GM18907 (cell line): ENCODE measurements around the gene SLX9.

Source experiments
- ATAC-seq: cut with Tn5 transposase; IDR thresholded peaks from one replicate; pipeline ENCODE4 v1.9.1; 2021; ENCODE audit warnings: mild to moderate bottlenecking, moderate library complexity; ENCODE audit not compliant: unreplicated experiment

The SLX9 gene

GRCh38 chr21:44987886-44988606 lies 48.2 kb downstream of the SLX9 start:
- ATAC-seq, result no peak

- no peak for ATAC-seq
These were observed 49.0 kb downstream of the SLX9 start for GRCh38 chr21:44988607-44989536.

DNA sequence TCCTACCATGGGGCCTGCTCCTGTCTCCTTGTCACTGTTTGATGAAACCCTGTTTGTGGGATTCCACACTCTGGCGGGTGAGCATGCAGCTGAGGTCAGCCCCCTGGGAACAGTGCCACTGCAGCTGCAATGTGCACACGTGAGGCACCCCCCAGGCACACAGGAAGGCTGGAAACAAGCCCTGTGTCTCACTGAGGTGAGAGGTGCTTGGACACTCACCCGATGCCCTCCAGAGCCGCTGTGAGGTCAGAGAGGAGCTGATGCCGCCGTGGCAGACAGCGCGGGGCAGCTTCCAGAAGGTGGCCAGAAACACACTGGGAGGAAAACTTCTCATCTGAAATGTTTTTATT lies 49.7 kb downstream of the SLX9 start:
- ATAC-seq, result no peak

DNA sequence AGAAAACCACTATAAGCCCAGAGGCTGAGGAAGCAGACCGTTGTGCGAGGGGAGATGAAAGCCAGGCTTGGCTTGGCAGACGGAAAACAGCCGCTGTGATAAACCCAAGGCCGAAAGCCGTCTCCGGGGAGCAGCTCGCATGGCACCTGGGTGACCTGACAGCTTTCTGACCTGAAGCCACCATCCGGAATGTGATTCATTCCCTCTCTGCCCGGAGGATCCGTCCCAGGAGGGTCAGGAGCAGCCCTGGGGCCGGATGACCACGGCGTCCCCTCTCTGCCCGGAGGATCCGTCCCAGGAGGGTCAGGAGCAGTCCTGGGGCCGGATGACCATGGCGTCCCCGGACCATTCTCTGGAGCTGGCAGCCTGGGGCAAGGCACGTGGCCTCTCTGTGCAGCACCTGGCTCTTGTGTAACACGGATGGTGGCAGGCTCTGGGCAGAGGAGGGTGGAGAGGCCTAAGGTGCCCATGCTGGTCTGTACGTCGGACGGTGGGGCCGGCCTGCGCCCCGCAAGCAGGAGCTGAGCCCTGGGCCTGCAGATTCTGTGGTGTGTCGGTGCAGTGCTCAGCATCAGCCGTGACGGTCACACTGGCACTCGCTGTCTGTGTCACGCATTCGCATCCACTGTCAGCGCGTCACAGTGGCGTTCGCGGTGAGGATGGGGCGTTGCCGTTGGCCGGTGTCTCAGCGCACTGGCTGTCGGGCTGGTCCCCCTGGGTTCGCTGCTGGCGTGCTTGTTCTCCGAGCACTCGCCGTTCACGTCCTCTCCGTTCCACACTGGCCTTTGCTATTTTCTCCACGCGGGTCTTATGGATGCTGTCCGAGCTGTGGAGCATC lies 50.3 kb downstream of the SLX9 start:
- ATAC-seq, result no peak

DNA sequence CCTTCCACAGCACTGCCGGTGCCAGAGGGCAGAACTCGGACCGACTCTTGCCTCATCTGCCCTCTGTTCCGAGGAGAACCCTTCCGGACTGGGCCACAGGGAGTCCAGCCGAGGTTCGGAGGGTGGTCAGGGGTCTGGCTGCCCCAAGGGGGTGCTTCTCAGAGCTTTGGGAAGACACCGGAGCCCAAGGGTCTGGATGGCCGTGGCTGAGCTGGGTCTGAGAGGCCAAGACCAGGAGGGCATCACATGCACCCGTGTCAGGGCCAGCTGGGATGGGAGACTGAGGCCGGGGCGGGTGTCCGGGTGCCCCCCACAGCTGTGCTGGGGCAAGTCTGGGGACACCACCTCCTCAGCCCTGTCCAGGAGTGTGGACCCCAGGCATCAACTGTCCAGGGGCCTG lies 51.1 kb downstream of the SLX9 start:
- ATAC-seq, result no peak

DNA sequence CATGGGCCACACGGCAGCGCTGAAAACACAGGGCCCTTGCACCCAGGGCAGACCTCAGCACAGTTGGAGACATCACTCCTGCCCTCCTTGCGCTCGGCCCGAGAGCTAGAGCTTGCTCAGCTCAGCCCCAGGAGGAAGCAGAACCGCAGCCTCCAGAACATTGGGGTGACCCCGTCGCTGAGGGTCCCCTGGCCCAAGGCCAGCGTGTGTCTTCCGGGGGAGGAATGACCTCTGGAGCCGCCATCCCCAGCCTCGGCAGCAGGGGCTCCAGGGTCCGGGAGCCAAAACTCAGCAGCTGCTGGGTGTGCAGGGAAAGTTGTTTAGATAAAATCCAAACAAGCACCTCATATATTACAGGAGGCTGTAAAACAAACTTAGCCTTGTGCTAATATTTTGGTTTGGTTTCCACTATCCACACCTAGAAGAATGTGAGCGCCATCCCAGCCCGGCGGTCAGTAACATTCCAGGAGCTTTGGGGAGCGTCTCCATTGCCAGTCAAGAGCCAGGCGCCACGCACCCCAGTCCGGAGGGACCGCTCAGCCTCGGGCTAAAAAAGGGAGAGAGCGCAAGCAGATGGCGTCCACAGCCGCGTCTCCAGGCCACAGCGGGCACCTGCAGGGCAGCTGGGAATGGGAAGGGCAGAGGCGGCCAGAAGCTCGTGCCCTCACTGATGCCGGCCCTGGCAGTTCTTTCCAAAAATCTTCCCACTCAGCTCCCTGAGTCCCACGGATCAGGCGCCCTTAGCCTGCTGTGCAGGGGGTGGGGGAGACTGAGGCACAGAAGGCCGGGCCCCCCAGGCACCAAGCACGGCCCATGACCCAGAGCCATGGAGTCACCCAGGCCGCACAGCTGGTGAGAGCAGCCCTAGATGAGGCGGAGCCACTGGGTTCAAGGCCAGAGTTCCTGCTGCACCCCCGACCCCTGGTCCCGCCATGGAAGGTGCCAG lies 52.0 kb downstream of the SLX9 start:
- ATAC-seq, result no peak

DNA sequence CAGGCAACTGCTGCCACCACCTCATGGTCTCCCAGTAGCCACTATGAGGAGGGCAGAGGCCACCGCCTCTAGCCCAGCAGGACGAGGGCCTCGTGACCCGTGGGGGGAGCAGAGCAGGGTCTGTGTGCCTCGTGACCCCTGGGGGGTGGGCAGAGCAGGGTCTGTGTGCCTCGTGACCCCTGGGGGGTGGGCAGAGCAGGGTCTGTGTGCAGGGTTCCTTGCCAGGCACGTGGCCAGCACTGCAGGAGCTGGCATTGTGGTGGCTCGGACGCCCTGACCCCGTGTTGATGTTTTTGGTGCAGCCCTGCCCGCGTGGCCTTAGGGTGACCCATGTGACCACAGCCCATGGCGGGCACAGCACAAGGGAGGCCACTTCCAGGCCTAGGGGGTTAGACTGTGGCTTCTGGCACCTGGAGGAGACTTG lies 52.8 kb downstream of the SLX9 start:
- no peak for ATAC-seq

GRCh38 chr21:44993321-44994046 lies 53.7 kb downstream of the SLX9 start:
- ATAC-seq, result no peak

GRCh38 chr21:44994047-44994694 lies 54.3 kb downstream of the SLX9 start:
- no peak for ATAC-seq

DNA sequence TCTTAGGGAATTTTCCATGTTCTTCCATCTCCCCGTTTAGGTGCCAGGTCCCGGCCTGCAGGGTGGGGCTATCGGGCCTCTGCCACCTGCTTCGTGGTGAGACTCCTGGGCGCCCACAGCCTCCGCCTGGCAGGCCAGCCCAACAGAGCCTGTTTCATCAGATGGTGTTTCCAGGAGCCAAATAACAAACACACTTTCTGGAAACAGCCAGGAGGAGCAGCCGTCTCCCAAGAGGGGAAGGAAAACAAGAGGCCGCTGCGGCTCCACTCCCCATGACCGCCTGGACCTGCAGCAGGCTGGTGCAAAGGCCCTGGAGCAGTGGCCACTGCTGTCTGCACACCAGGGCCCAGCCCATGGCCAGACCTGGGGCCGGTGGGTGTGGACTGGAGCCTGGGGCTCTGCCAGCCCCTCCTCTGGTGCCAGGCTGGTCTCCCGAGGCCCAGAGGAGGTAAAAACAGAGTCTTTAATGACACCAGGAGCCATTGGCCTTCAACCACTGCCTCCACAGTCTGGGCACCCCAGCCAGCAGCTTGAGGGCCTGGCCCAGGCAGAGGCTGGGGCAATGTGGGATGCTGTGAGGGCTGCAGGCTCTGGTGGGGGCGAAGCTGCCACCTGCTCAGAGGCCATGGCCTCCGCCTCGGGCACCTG lies 55.0 kb downstream of the SLX9 start:
- ATAC-seq, result no peak

DNA sequence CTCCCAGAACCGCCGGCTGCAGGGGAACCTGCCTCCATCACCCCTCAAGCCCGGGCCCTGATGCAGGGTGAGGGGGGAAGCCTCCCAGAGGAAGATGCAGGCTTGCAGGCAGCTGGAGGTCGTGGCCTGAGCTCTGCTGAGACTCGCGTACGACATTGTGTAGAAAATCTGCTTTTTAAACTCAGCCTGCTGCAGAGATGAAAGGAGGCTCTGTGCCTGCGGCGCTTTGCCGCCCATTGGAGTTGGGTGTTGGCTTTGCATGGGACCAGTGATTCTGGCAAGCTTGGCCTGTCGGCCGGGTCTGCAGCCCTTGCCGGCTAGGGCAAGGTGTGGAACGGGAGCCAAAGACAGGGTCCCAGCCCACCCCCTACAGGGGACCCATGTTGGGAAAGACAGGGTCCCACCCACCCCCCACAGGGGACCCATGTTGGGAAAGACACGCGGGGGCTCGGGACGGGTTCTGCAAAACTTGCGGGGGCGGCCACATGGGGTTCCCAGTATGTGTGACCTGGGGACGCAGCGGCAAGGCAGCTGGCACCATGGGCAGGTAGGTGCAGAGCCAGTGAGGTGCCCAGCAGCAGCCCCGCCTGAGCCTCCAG lies 55.6 kb downstream of the SLX9 start:
- ATAC-seq, result no peak

- no peak for ATAC-seq
These were observed 56.3 kb downstream of the SLX9 start for GRCh38 chr21:44996096-44996495.

DNA sequence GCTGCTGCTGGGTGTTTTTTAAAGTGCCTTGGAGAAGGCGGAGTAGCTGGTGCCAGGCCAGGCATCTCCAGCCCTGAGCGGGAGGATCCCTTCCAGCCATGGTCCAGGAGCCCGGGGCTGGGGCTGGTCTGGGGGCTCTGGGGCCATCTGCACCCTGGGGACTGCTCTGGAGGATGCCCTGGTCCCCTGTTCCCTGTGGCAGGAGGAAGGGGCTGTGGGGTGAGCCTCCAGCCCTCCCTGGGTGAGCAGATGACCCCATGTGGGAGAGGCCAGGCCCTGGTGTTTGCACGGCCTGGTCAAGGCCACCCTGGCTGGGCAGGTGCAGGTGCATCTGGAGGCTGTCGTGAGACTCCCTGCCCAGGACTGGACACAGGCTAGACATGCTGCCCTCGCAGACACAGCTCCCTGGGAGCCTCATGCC lies 56.7 kb downstream of the SLX9 start:
- ATAC-seq, result no peak

DNA sequence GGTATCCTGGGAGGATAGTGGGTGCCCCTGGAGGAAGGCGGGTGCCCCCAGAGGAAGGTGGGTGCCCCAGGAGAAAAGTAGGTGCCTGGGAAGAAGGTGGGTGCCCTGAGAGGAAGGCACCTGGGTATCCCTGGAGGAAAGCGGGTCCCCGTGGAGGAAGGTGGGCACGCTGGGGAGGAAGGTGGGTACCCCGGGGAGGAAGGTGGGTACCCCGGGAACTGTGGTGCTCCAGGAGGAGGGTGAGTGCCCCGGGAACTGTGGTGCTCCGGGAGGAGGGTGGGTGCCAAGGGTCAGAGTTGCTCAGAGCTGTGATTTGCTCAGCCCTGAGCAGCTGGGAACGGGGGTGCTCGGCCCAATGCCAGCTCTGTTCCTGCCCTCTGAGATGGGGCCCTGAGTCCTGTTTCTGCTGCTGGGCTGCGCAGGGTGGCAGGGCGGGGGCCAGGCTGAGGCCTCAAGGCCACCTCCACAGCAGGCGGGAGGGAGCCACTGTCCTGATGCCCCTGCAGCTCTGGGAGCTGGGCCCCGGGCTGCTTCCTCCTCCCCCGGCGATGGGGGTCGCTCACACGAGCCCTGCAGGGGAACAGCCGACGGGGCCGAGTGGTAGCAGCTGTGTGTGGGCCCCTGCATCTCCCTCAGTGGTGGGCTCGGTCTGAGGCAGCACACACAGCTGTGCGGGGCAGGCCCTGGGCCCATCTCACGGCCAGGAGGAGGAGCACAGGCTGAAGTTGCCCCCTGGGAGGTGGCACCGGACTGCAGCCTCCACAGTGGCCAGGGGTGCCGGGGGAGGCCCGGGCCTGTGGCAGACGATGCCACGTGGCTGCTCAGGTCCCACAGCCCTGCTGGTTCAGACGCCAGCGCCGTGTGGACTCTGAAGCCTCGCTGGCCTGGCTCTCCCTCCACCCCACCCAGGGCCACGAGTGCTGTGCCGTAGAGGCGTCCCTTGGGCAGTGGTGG lies 57.4 kb downstream of the SLX9 start:
- ATAC-seq, result no peak

DNA sequence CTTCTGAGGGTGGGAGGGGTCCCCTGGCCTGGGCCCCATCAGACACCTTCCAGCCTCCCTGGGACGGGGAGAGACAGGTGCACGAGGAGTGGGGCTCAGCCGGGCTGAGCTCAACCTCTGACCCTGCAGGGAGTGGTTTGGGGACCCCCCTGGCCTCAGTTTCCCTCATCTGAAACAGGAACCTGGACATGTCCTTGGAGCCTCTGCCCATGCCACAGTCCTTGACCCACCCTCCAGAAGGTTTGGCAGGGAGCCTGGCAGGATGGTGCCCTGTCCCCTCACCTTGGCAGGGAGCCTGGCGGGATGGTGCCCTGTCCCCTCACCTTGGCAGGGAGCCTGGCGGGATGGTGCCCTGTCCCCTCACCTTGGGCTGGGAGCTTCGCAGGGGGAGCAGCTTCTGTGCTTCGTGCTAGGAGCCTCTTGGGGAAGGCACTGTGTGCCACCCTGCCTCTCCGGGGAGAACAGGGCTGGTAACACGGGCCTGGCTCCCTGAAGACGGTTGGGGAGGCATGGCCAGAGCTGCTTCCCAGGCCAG lies 58.3 kb downstream of the SLX9 start:
- ATAC-seq, result no peak

- no peak for ATAC-seq
These were observed 59.0 kb downstream of the SLX9 start for GRCh38 chr21:44998621-44999427.
